HG03064 (cell line): ENCODE results near the gene RIMOC1.
A peak's percentile ranks its signal among the peaks of the same experiment; 100 is the strongest.

ENCODE experiments used
- ATAC-seq: cut with Tn5 transposase; IDR thresholded peaks from one replicate; pipeline ENCODE4 v1.9.1; 2021; ENCODE audit warnings: low read depth; ENCODE audit not compliant: unreplicated experiment

The RIMOC1 gene

GRCh38 chr5:41903892-41904799 lies at the start of gene RIMOC1:
TSS of gene RIMOC1 (plus strand) at chr5:41904344. CDS start at chr5:41904368, 24 bp downstream.
- peak; percentile 98 for ATAC-seq

GRCh38 chr5:41856644-41857491 lies 47.3 kb upstream of the RIMOC1 start:
- no peak for ATAC-seq

GRCh38 chr5:41857989-41858388 lies 46.2 kb upstream of the RIMOC1 start:
- no peak for ATAC-seq

GRCh38 chr5:41858890-41859289 lies 45.3 kb upstream of the RIMOC1 start:
- ATAC-seq, result no peak

- peak; percentile 54 for ATAC-seq
Observed at GRCh38 chr5:41863871-41864486, 40.2 kb upstream of the RIMOC1 start.

- peak; percentile 2 for ATAC-seq
Observed at GRCh38 chr5:41869151-41869723, 34.9 kb upstream of the RIMOC1 start.

- ATAC-seq, result peak; percentile 95
Observed at GRCh38 chr5:41869724-41870626, 34.2 kb upstream of the RIMOC1 start, which contains the start of gene OXCT1. TSS of gene OXCT1 (minus strand) at chr5:41870425. CDS start at chr5:41870358, 67 bp downstream.

- ATAC-seq, result no peak
Observed at GRCh38 chr5:41870627-41871048, 33.5 kb upstream of the RIMOC1 start.

- no peak for ATAC-seq
Observed at GRCh38 chr5:41871852-41872251, 32.3 kb upstream of the RIMOC1 start.

- ATAC-seq, result no peak
Observed at GRCh38 chr5:41874512-41875060, 29.6 kb upstream of the RIMOC1 start.

GRCh38 chr5:41875121-41875520 lies 29.0 kb upstream of the RIMOC1 start:
- no peak for ATAC-seq

GRCh38 chr5:41876678-41877077 lies 27.5 kb upstream of the RIMOC1 start:
- ATAC-seq, result no peak

GRCh38 chr5:41877408-41877807 lies 26.7 kb upstream of the RIMOC1 start:
- no peak for ATAC-seq

- no peak for ATAC-seq
Observed at GRCh38 chr5:41878173-41878572, 26.0 kb upstream of the RIMOC1 start.

- ATAC-seq, result no peak
Observed at GRCh38 chr5:41878643-41879478, 25.3 kb upstream of the RIMOC1 start.

GRCh38 chr5:41882765-41883164 lies 21.4 kb upstream of the RIMOC1 start:
- no peak for ATAC-seq

GRCh38 chr5:41883243-41883642 lies 20.9 kb upstream of the RIMOC1 start:
- no peak for ATAC-seq

- ATAC-seq, result no peak
Observed at GRCh38 chr5:41883936-41884335, 20.2 kb upstream of the RIMOC1 start.
